ENCODE measurements around the gene PARS2. TPM values are rescaled to one million over a fixed set of nuclear protein-coding genes. Genes with fewer than 3 reads are reported as not detected.
A peak's percentile ranks its signal among the peaks of the same experiment; 100 is the strongest.

The PARS2 gene
- total RNA-seq, 4 donors from 2014 or later, result 1.4 to 4.6 (median 2.0) TPM

GRCh38 chr1:54728027-54728426 lies 36.3 kb downstream of the PARS2 start:
- ATAC-seq (ENCODE audit: low FRiP score), result no peak
- no peak for DNase-seq (ENCODE audit: low spot score)
- no peak for TF ChIP-seq CTCF (IDR thresholded peaks at IDR 0.05)

DNA sequence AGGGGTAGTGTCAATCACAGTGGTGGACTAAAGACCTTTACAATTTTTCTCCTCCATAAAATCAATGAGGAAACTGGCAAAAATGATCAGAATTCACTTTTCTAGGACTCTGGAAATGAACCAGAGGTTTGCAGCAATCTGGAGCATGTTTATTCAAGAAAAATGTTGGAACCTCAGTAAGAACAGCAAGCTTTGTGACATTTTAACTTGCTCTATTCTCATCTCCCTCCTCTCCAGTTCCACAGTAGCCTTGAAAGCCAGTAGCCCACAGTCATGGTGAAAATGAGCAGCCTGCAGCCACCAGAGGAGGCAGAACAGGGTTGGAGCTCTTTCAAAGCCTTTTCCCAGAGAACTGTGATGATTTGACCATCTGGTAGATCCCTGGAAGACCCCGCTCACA lies 39.6 kb downstream of the PARS2 start:
- no peak for ATAC-seq (ENCODE audit: low FRiP score)
- no peak for DNase-seq (ENCODE audit: low spot score)

GRCh38 chr1:54723985-54724384 lies 40.3 kb downstream of the PARS2 start:
- DNase-seq (ENCODE audit: low spot score) (no peak), ATAC-seq (ENCODE audit: low FRiP score) (no peak)
- no peak for TF ChIP-seq CTCF (IDR thresholded peaks at IDR 0.05)

More for the DNA sequence above, 39.6 kb downstream of the PARS2 start:
- no peak for TF ChIP-seq CTCF (IDR thresholded peaks at IDR 0.05)

DNA sequence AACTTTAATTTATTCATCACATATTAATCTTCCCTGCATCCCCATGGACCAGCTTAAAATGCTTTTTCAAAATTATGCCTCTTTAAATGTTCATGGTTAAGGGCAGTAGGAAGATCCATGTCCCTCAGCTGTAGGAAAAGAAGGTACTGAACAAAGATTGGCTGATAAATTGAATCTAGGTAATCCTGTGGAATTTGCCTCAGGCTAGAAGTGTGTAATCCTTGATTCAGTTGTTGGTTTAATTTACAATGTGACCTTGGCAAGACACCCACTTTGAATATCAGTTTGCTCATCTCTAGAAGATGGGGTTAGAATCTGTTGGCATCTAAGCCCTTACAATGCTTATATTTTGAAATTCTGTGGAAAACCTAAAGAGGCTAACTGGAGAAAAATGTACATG lies 42.6 kb downstream of the PARS2 start:
- no peak for ATAC-seq (ENCODE audit: low FRiP score)
- TF ChIP-seq CTCF (IDR thresholded peaks at IDR 0.05), result no peak

DNA sequence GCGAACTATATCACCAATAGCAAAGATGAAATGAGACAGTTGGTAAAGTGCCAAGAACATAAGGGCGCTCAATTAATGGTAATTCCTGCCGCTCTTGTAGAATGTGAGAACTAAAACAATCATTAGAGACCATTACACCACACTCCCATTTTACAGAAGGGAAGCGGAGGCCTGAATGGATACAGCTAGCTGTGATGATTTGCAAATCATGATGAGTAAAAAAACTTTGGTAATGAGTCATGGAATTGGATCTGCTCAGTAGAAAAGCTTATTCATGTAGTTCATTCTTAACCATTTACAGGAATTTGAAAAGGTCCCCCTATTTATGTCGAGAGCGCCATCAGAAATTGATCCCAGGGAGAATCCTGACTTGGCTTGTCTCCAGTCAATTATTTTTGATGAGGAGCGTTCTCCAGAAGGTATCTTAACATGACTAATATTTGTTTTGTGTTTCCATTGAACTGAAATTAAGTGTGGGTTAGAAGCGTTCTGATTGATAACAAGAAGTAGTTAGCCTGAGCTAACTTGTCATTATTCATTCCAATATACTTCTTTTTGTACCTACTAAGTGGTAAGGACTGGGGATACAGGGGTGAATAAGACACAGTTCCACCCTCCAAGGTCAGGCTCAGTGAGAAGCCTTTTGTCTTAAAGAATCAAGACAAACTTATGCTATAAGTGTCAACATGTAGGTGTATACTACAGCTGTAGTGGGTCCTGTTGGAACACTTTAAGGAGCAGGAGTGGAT lies 47.9 kb downstream of the PARS2 start:
- no peak for TF ChIP-seq CTCF (IDR thresholded peaks at IDR 0.05)
- ATAC-seq (ENCODE audit: low FRiP score), result peak; percentile 46

More for the DNA sequence above, 42.6 kb downstream of the PARS2 start:
- DNase-seq (ENCODE audit: low spot score), result no peak

DNA sequence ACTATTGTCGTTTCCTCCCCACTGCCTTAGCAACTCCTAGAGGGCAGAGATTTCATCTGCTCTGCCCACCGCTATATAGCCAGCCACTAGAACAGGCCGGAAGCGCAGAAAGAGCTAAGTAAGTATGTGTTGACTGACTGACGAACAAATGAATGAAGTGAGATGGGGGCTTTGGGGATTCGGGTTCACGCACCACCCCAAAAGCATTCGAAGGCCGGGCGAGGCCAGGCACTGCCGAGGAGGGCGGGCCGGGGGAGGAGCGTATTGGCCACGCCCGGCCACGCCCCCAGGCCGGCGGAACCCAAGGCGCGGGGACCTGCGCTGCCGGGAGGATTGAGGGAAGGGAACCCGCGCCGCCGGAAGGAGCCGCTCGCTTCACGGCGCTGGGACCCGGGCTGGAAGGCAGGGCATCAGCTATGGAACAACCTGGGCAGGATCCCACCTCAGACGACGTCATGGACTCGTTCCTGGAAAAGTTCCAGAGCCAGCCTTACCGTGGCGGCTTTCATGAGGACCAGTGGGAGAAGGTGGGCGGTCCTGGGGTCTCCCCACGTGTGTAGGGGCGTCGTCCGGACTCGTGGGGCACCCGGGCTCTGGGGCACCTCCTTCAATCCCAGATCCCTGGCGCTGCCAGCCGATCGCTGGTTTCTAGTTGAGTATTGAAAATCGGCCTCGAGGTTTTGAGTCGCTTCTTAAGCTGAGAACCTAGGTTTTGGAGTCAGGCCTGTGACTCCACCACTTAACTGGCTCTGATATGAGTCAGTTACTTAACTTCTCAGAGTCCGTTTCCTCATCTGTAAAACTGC lies 48.6 kb downstream of the PARS2 start, which contains the start of gene TTC4:
TTC4 (plus strand) TSS at position 369 of the 806 bp plus-strand sequence; CDS start at position 417, 48 bp downstream.
- ATAC-seq (ENCODE audit: low FRiP score) (peak; percentile 95), DNase-seq (ENCODE audit: low spot score) (peak; percentile 53)
- TF ChIP-seq CTCF (IDR thresholded peaks at IDR 0.05), result no peak

More for the DNA sequence above, 47.9 kb downstream of the PARS2 start:
- no peak for DNase-seq (ENCODE audit: low spot score)
